Measurements from ENCODE around the gene TAS2R46. TPM values are rescaled to one million over a fixed set of nuclear protein-coding genes. Genes with fewer than 3 reads are reported as not detected.

TAS2R46 gene
- total RNA-seq, 1 experiment from 2014 or later: 6.3 TPM

GRCh38 chr12:11031307-11031706 lies 30.8 kb downstream of the TAS2R46 start, which contains the start of gene TAS2R31:
Gene TAS2R31 (minus strand): TSS chr12:11031407. CDS start chr12:11031335, 72 bp downstream.
- H3K36me3 ChIP-seq (ENCODE audit: insufficient read depth, low read length): no peaks in the 10 kb centered on the region
- DNase-seq: no peak
- H3K9me2 ChIP-seq (replicated peaks; ENCODE audit: insufficient read depth, low read length): no peaks in the 10 kb centered on the region
- H2AFZ ChIP-seq (ENCODE audit: low read length): no peak within 1 kb of the TSS
- H3K4me2 ChIP-seq (ENCODE audit: low read depth, low read length, poor library complexity, severe bottlenecking): no peak within 1 kb of the TSS
- no peaks in the 10 kb centered on the region for H3K9me3 ChIP-seq (ENCODE audit: low read length)
- H3K27me3 ChIP-seq (ENCODE audit: low read length): no peaks in the 10 kb centered on the region
- no peak within 1 kb of the TSS for H3K4me3 ChIP-seq (ENCODE audit: low read length)
- H3K9ac ChIP-seq (ENCODE audit: low read length): no peak within 1 kb of the TSS
- no peaks in the 10 kb centered on the region for H4K20me1 ChIP-seq (ENCODE audit: insufficient read depth, low read depth, low read length)
- H3K79me2 ChIP-seq (ENCODE audit: low read length): peaks cover 16% of the 10 kb centered on the region
- H3K4me1 ChIP-seq (ENCODE audit: low read length): no peaks in the 10 kb centered on the region
- H3K27ac ChIP-seq (ENCODE audit: low read length): no peak within 1 kb of the TSS

- Histone ChIP-seq H3K9me3 (ENCODE audit: low read length) (no peaks in the 10 kb centered on the region), H3K9me2 (replicated peaks; ENCODE audit: insufficient read depth, low read length) (no peaks in the 10 kb centered on the region), H3K4me1 (ENCODE audit: low read length) (no peaks in the 10 kb centered on the region), H3K79me2 (ENCODE audit: low read length) (peaks cover 39% of the 10 kb centered on the region), H3K4me2 (ENCODE audit: low read depth, low read length, poor library complexity, severe bottlenecking) (no peak overlapping the region), H4K20me1 (ENCODE audit: insufficient read depth, low read depth, low read length) (no peaks in the 10 kb centered on the region), H3K36me3 (ENCODE audit: insufficient read depth, low read length) (no peaks in the 10 kb centered on the region; the same call in 1 of the 2 replicates), H2AFZ (ENCODE audit: low read length) (no peak overlapping the region), H3K9ac (ENCODE audit: low read length) (no peak overlapping the region), H3K27ac (ENCODE audit: low read length) (no peak overlapping the region), H3K27me3 (ENCODE audit: low read length) (no peaks in the 10 kb centered on the region), H3K4me3 (ENCODE audit: low read length) (no peak overlapping the region)
- no peak for DNase-seq
Observed at GRCh38 chr12:11026118-11026517, 36.0 kb downstream of the TAS2R46 start.

GRCh38 chr12:11023387-11023786 lies 38.7 kb downstream of the TAS2R46 start:
- Histone ChIP-seq H3K4me2 (ENCODE audit: low read depth, low read length, poor library complexity, severe bottlenecking) (no peak overlapping the region), H3K36me3 (ENCODE audit: insufficient read depth, low read length) (no peaks in the 10 kb centered on the region; the same call in 1 of the 2 replicates), H4K20me1 (ENCODE audit: insufficient read depth, low read depth, low read length) (no peaks in the 10 kb centered on the region), H3K9ac (ENCODE audit: low read length) (no peak overlapping the region), H3K27ac (ENCODE audit: low read length) (no peak overlapping the region), H2AFZ (ENCODE audit: low read length) (no peak overlapping the region), H3K27me3 (ENCODE audit: low read length) (no peaks in the 10 kb centered on the region), H3K9me3 (ENCODE audit: low read length) (no peaks in the 10 kb centered on the region), H3K4me1 (ENCODE audit: low read length) (no peaks in the 10 kb centered on the region), H3K79me2 (ENCODE audit: low read length) (peaks cover 44% of the 10 kb centered on the region), H3K4me3 (ENCODE audit: low read length) (no peak overlapping the region), H3K9me2 (replicated peaks; ENCODE audit: insufficient read depth, low read length) (no peaks in the 10 kb centered on the region)
- no peak for DNase-seq

GRCh38 chr12:11022520-11022919 lies 39.6 kb downstream of the TAS2R46 start, which contains the start of gene TAS2R19:
Gene TAS2R19 (minus strand): TSS chr12:11022620. CDS start chr12:11022571, 49 bp downstream.
- H3K27me3 ChIP-seq (ENCODE audit: low read length): no peaks in the 10 kb centered on the region
- H4K20me1 ChIP-seq (ENCODE audit: insufficient read depth, low read depth, low read length): no peaks in the 10 kb centered on the region
- H3K9ac ChIP-seq (ENCODE audit: low read length): no peak within 1 kb of the TSS
- H3K4me1 ChIP-seq (ENCODE audit: low read length): no peaks in the 10 kb centered on the region
- H3K9me3 ChIP-seq (ENCODE audit: low read length): no peaks in the 10 kb centered on the region
- DNase-seq: no peak
- no peaks in the 10 kb centered on the region; the same call in 1 of the 2 replicates for H3K36me3 ChIP-seq (ENCODE audit: insufficient read depth, low read length)
- no peaks in the 10 kb centered on the region for H3K9me2 ChIP-seq (replicated peaks; ENCODE audit: insufficient read depth, low read length)
- no peak within 1 kb of the TSS for H2AFZ ChIP-seq (ENCODE audit: low read length)
- no peak within 1 kb of the TSS for H3K27ac ChIP-seq (ENCODE audit: low read length)
- no peak within 1 kb of the TSS for H3K4me2 ChIP-seq (ENCODE audit: low read depth, low read length, poor library complexity, severe bottlenecking)
- peaks cover 41% of the 10 kb centered on the region for H3K79me2 ChIP-seq (ENCODE audit: low read length)
- no peak within 1 kb of the TSS for H3K4me3 ChIP-seq (ENCODE audit: low read length)

GRCh38 chr12:11016937-11017336 lies 45.2 kb downstream of the TAS2R46 start:
- Histone ChIP-seq H3K27ac (ENCODE audit: low read length) (no peak overlapping the region), H2AFZ (ENCODE audit: low read length) (no peak overlapping the region), H3K4me3 (ENCODE audit: low read length) (no peak overlapping the region), H4K20me1 (ENCODE audit: insufficient read depth, low read depth, low read length) (no peaks in the 10 kb centered on the region), H3K9ac (ENCODE audit: low read length) (no peak overlapping the region), H3K4me1 (ENCODE audit: low read length) (no peaks in the 10 kb centered on the region), H3K79me2 (ENCODE audit: low read length) (peaks cover 37% of the 10 kb centered on the region), H3K9me3 (ENCODE audit: low read length) (no peaks in the 10 kb centered on the region), H3K9me2 (replicated peaks; ENCODE audit: insufficient read depth, low read length) (no peaks in the 10 kb centered on the region), H3K36me3 (ENCODE audit: insufficient read depth, low read length) (no peaks in the 10 kb centered on the region), H3K27me3 (ENCODE audit: low read length) (no peaks in the 10 kb centered on the region), H3K4me2 (ENCODE audit: low read depth, low read length, poor library complexity, severe bottlenecking) (no peak overlapping the region)
- no peak for DNase-seq

- Histone ChIP-seq H3K9me3 (ENCODE audit: low read length) (no peaks in the 10 kb centered on the region), H4K20me1 (ENCODE audit: insufficient read depth, low read depth, low read length) (no peaks in the 10 kb centered on the region), H3K4me2 (ENCODE audit: low read depth, low read length, poor library complexity, severe bottlenecking) (no peak overlapping the region)
Observed at GRCh38 chr12:11015775-11016430, 46.2 kb downstream of the TAS2R46 start.

GRCh38 chr12:11014234-11014633 lies 47.9 kb downstream of the TAS2R46 start:
- H3K9me2 ChIP-seq (replicated peaks; ENCODE audit: insufficient read depth, low read length): no peaks in the 10 kb centered on the region
- no peak overlapping the region for H2AFZ ChIP-seq (ENCODE audit: low read length)
- DNase-seq: no peak
- peaks cover 26% of the 10 kb centered on the region for H3K79me2 ChIP-seq (ENCODE audit: low read length)
- H3K27ac ChIP-seq (ENCODE audit: low read length): no peak overlapping the region
- H3K9me3 ChIP-seq (ENCODE audit: low read length): no peaks in the 10 kb centered on the region
- peaks cover 6% of the 10 kb centered on the region; the same call in 1 of the 2 replicates for H3K4me1 ChIP-seq (ENCODE audit: low read length)
- H3K36me3 ChIP-seq (ENCODE audit: insufficient read depth, low read length): no peaks in the 10 kb centered on the region
- no peak overlapping the region for H3K4me3 ChIP-seq (ENCODE audit: low read length)
- no peaks in the 10 kb centered on the region for H3K27me3 ChIP-seq (ENCODE audit: low read length)
- H3K9ac ChIP-seq (ENCODE audit: low read length): no peak overlapping the region
- H4K20me1 ChIP-seq (ENCODE audit: insufficient read depth, low read depth, low read length): no peaks in the 10 kb centered on the region
- no peak overlapping the region for H3K4me2 ChIP-seq (ENCODE audit: low read depth, low read length, poor library complexity, severe bottlenecking)

More at GRCh38 chr12:11015775-11016430, 46.2 kb downstream of the TAS2R46 start:
- no peak overlapping the region for H2AFZ ChIP-seq (ENCODE audit: low read length)
- H3K9ac ChIP-seq (ENCODE audit: low read length): no peak overlapping the region
- H3K79me2 ChIP-seq (ENCODE audit: low read length): peaks cover 35% of the 10 kb centered on the region
- no peak overlapping the region for H3K4me3 ChIP-seq (ENCODE audit: low read length)
- H3K27ac ChIP-seq (ENCODE audit: low read length): no peak overlapping the region
- no peaks in the 10 kb centered on the region for H3K9me2 ChIP-seq (replicated peaks; ENCODE audit: insufficient read depth, low read length)
- no peak for DNase-seq
- H3K36me3 ChIP-seq (ENCODE audit: insufficient read depth, low read length): no peaks in the 10 kb centered on the region
- H3K27me3 ChIP-seq (ENCODE audit: low read length): no peaks in the 10 kb centered on the region
- H3K4me1 ChIP-seq (ENCODE audit: low read length): peaks cover 4% of the 10 kb centered on the region; the same call in 1 of the 2 replicates
